Skeletal muscle tissue (tissue), 4 donors: Measurements from ENCODE around the gene ASIC4. TPM values are rescaled to one million over a fixed set of nuclear protein-coding genes. Genes with fewer than 3 reads are reported as not detected.

ENCODE experiments used
- H3K27ac ChIP-seq: one replicate; pipeline ENCODE4 v1.7.0; 2013; ENCODE audit warnings: mild to moderate bottlenecking, low read depth, low read length, inconsistent platforms
- H3K27me3 ChIP-seq, 3 donors: one replicate each; pipeline ENCODE4 v1.7.0; 2013; ENCODE audit warnings: low read length in 3 of 3; ENCODE audit not compliant: control insufficient read depth in 3 of 3, insufficient read depth in 3 of 3
- H3K36me3 ChIP-seq, 3 donors: one replicate each; pipeline ENCODE4 v1.7.0; 2013; ENCODE audit warnings: low read length in 3 of 3; ENCODE audit not compliant: control insufficient read depth in 3 of 3, insufficient read depth in 3 of 3
- H3K4me1 ChIP-seq, 3 donors: one replicate each; pipeline ENCODE4 v1.7.0; 2013; ENCODE audit warnings: low read length in 3 of 3, mild to moderate bottlenecking in 3 of 3; ENCODE audit not compliant: control insufficient read depth in 3 of 3, insufficient read depth in 3 of 3
- H3K4me3 ChIP-seq, 3 donors: one replicate each; pipeline ENCODE4 v1.7.0; 2013; ENCODE audit warnings: low read length in 3 of 3
- H3K9ac ChIP-seq, 3 donors: one replicate each; pipeline ENCODE4 v1.7.0; 2013; ENCODE audit warnings: low read length in 3 of 3, mild to moderate bottlenecking in 3 of 3, moderate library complexity in 2 of 3, low read depth in 1 of 3
- H3K9me3 ChIP-seq, 3 donors: one replicate each; pipeline ENCODE4 v1.7.0; 2013; ENCODE audit warnings: low read length in 3 of 3; ENCODE audit not compliant: control insufficient read depth in 3 of 3
- total RNA-seq: library from RNA; depleted of rRNA; stranded (reverse); fragments of >200 nt; gene quantifications from one replicate; pipeline ENCODE4 v1.2.3, GENCODE V29; 2014
- donor health status: Osteomylitis.

The ASIC4 gene
- total RNA-seq, 1 donor from 2014 or later: not detected

GRCh38 chr2:219506153-219506801, 8.0 kb upstream of the ASIC4 start:
- H3K4me3 ChIP-seq: no peak overlapping the region
- H3K27me3 ChIP-seq: peaks cover 5 to 23% (median 7%) of the 10 kb centered on the region in 3 donors
- H3K4me1 ChIP-seq: peaks cover 9 to 12% (median 9%) of the 10 kb centered on the region in 3 donors
- H3K9me3 ChIP-seq: no peaks in the 10 kb centered on the region
- H3K27ac ChIP-seq: no peak overlapping the region
- no peak overlapping the region for H3K9ac ChIP-seq
- H3K36me3 ChIP-seq: peaks cover 28 to 47% (median 31%) of the 10 kb centered on the region in 3 donors

- Histone ChIP-seq H3K27ac (no peak overlapping the region), H3K9me3 (no peaks in the 10 kb centered on the region), H3K36me3 (peaks cover 26 to 40% (median 28%) of the 10 kb centered on the region in 3 donors), H3K27me3 (peaks cover 7 to 28% (median 8%) of the 10 kb centered on the region in 3 donors), H3K4me1 (peaks cover 9 to 12% (median 9%) of the 10 kb centered on the region in 3 donors), H3K9ac (no peak overlapping the region), H3K4me3 (no peak overlapping the region)
Measured at GRCh38 chr2:219506802-219507526, 7.3 kb upstream of the ASIC4 start.

GRCh38 chr2:219507581-219508443, 6.5 kb upstream of the ASIC4 start:
- peaks cover 14 to 36% (median 14%) of the 10 kb centered on the region in 3 donors for H3K27me3 ChIP-seq
- no peak overlapping the region for H3K9ac ChIP-seq
- no peak overlapping the region for H3K4me3 ChIP-seq
- H3K36me3 ChIP-seq: peaks cover 20 to 33% (median 28%) of the 10 kb centered on the region in 3 donors
- no peak overlapping the region for H3K27ac ChIP-seq
- peaks cover 9 to 12% (median 11%) of the 10 kb centered on the region in 3 donors for H3K4me1 ChIP-seq
- H3K9me3 ChIP-seq: no peaks in the 10 kb centered on the region

- Histone ChIP-seq H3K27me3 (peaks cover 17 to 42% (median 19%) of the 10 kb centered on the region in 3 donors), H3K4me1 (peaks cover 9 to 12% (median 11%) of the 10 kb centered on the region in 3 donors), H3K36me3 (peaks cover 20 to 31% (median 26%) of the 10 kb centered on the region in 3 donors), H3K4me3 (no peak overlapping the region), H3K9ac (no peak overlapping the region), H3K27ac (no peak overlapping the region), H3K9me3 (no peaks in the 10 kb centered on the region)
Measured at GRCh38 chr2:219508444-219508734, 5.9 kb upstream of the ASIC4 start.

GRCh38 chr2:219508971-219509779, 5.1 kb upstream of the ASIC4 start:
- peaks cover 13 to 17% (median 14%) of the 10 kb centered on the region in 3 donors for H3K4me1 ChIP-seq
- H3K9ac ChIP-seq: peak overlapping the region in 1 of 3 donors; percentile 62
- peaks cover 22 to 50% (median 27%) of the 10 kb centered on the region in 3 donors for H3K27me3 ChIP-seq
- peaks cover 13 to 23% (median 18%) of the 10 kb centered on the region in 3 donors for H3K36me3 ChIP-seq
- H3K4me3 ChIP-seq: no peak overlapping the region
- no peak overlapping the region for H3K27ac ChIP-seq
- no peaks in the 10 kb centered on the region for H3K9me3 ChIP-seq

- Histone ChIP-seq H3K9ac (peak overlapping the region in 1 of 3 donors; percentile 62), H3K4me3 (peak overlapping the region in 2 of 3 donors; percentile 27 to 58)
Measured at GRCh38 chr2:219509780-219510511, 4.3 kb upstream of the ASIC4 start.

GRCh38 chr2:219510512-219511135, 3.7 kb upstream of the ASIC4 start:
- H3K9ac ChIP-seq: no peak overlapping the region
- H3K36me3 ChIP-seq: peaks cover 9 to 12% (median 10%) of the 10 kb centered on the region in 3 donors
- peaks cover 26 to 63% (median 37%) of the 10 kb centered on the region in 3 donors for H3K27me3 ChIP-seq
- no peak overlapping the region for H3K27ac ChIP-seq
- peaks cover 18 to 20% (median 19%) of the 10 kb centered on the region in 3 donors for H3K4me1 ChIP-seq
- H3K4me3 ChIP-seq: no peak overlapping the region
- no peaks in the 10 kb centered on the region for H3K9me3 ChIP-seq

More at GRCh38 chr2:219509780-219510511, 4.3 kb upstream of the ASIC4 start:
- peaks cover 18 to 20% (median 19%) of the 10 kb centered on the region in 3 donors for H3K4me1 ChIP-seq
- H3K27ac ChIP-seq: no peak overlapping the region
- H3K9me3 ChIP-seq: no peaks in the 10 kb centered on the region
- H3K36me3 ChIP-seq: peaks cover 9 to 15% (median 13%) of the 10 kb centered on the region in 3 donors
- peaks cover 26 to 57% (median 33%) of the 10 kb centered on the region in 3 donors for H3K27me3 ChIP-seq

- no peak overlapping the region for H3K9ac ChIP-seq
- H3K27ac ChIP-seq: no peak overlapping the region
- peaks cover 18 to 20% (median 19%) of the 10 kb centered on the region in 3 donors for H3K4me1 ChIP-seq
- no peaks in the 10 kb centered on the region for H3K9me3 ChIP-seq
- peaks cover 0 to under 1% (median under 1%) of the 10 kb centered on the region in 3 donors for H3K36me3 ChIP-seq
- H3K27me3 ChIP-seq: peaks cover 35 to 74% (median 47%) of the 10 kb centered on the region in 3 donors
- no peak overlapping the region for H3K4me3 ChIP-seq
Measured at GRCh38 chr2:219511547-219512325, 2.5 kb upstream of the ASIC4 start.
